Measurements from ENCODE around the gene CDH18.

The CDH18 gene

GRCh38 chr5:19923742-19924141 lies 64.3 kb downstream of the CDH18 start:
- DNase-seq (ENCODE audit: low spot score), result no peak
- no peak for TF ChIP-seq CTCF (IDR thresholded peaks at IDR 0.05; ENCODE audit: borderline replicate concordance, control extremely low read depth, extremely low read depth, insufficient read depth, missing control alignments)
- in situ Hi-C loops (cut with MboI; ENCODE audit: low sequenced_read_pairs, unreplicated experiment), result no loop called here

- no peak for DNase-seq (ENCODE audit: low spot score)
Observed at GRCh38 chr5:19920761-19921160, 67.2 kb downstream of the CDH18 start.

GRCh38 chr5:19918780-19919179 lies 69.2 kb downstream of the CDH18 start:
- in situ Hi-C loops (cut with MboI; ENCODE audit: low sequenced_read_pairs, unreplicated experiment), result no loop called here
- no peak for DNase-seq (ENCODE audit: low spot score)
- TF ChIP-seq CTCF (IDR thresholded peaks at IDR 0.05; ENCODE audit: borderline replicate concordance, control extremely low read depth, extremely low read depth, insufficient read depth, missing control alignments), result no peak

More at GRCh38 chr5:19920761-19921160, 67.2 kb downstream of the CDH18 start:
- in situ Hi-C loops (cut with MboI; ENCODE audit: low sequenced_read_pairs, unreplicated experiment), result no loop called here
- TF ChIP-seq CTCF (IDR thresholded peaks at IDR 0.05; ENCODE audit: borderline replicate concordance, control extremely low read depth, extremely low read depth, insufficient read depth, missing control alignments), result no peak

- no peak for DNase-seq (ENCODE audit: low spot score)
- in situ Hi-C loops (cut with MboI; ENCODE audit: low sequenced_read_pairs, unreplicated experiment), result no loop called here
- no peak for TF ChIP-seq CTCF (IDR thresholded peaks at IDR 0.05; ENCODE audit: borderline replicate concordance, control extremely low read depth, extremely low read depth, insufficient read depth, missing control alignments)
Observed at GRCh38 chr5:19917588-19918122, 70.3 kb downstream of the CDH18 start.

GRCh38 chr5:19910136-19910535 lies 77.9 kb downstream of the CDH18 start:
- in situ Hi-C loops (cut with MboI; ENCODE audit: low sequenced_read_pairs, unreplicated experiment), result no loop called here
- no peak for DNase-seq (ENCODE audit: low spot score)
- no peak for TF ChIP-seq CTCF (IDR thresholded peaks at IDR 0.05; ENCODE audit: borderline replicate concordance, control extremely low read depth, extremely low read depth, insufficient read depth, missing control alignments)

- in situ Hi-C loops (cut with MboI; ENCODE audit: low sequenced_read_pairs, unreplicated experiment), result no loop called here
- no peak for TF ChIP-seq CTCF (IDR thresholded peaks at IDR 0.05; ENCODE audit: borderline replicate concordance, control extremely low read depth, extremely low read depth, insufficient read depth, missing control alignments)
- DNase-seq (ENCODE audit: low spot score), result no peak
Observed at GRCh38 chr5:19904766-19905165, 83.2 kb downstream of the CDH18 start.

GRCh38 chr5:19903611-19904010 lies 84.4 kb downstream of the CDH18 start:
- DNase-seq (ENCODE audit: low spot score), result no peak
- TF ChIP-seq CTCF (IDR thresholded peaks at IDR 0.05; ENCODE audit: borderline replicate concordance, control extremely low read depth, extremely low read depth, insufficient read depth, missing control alignments), result no peak
- in situ Hi-C loops (cut with MboI; ENCODE audit: low sequenced_read_pairs, unreplicated experiment), result no loop called here
